Dedifferentiated amniotic fluid mesenchymal stem cell (primary cell): Measurements from ENCODE around the gene KIF1A.
"Not testable (repeated sequence)": the region's sequence is repeated elsewhere in the genome, so short reads cannot be mapped to it uniquely, and the experiment has no call there.

Source experiments
- DNase-seq: peaks from one replicate; pipeline ENCODE4 v3.0.0-alpha.2; 2016; ENCODE audit errors: extremely low spot score

The KIF1A gene

GRCh38 chr2:240685771-240686371, 134.1 kb downstream of the KIF1A start:
- DNase-seq: no peak

- not testable (repeated sequence) for DNase-seq
These were observed 135.9 kb downstream of the KIF1A start for GRCh38 chr2:240683980-240684728.

DNA sequence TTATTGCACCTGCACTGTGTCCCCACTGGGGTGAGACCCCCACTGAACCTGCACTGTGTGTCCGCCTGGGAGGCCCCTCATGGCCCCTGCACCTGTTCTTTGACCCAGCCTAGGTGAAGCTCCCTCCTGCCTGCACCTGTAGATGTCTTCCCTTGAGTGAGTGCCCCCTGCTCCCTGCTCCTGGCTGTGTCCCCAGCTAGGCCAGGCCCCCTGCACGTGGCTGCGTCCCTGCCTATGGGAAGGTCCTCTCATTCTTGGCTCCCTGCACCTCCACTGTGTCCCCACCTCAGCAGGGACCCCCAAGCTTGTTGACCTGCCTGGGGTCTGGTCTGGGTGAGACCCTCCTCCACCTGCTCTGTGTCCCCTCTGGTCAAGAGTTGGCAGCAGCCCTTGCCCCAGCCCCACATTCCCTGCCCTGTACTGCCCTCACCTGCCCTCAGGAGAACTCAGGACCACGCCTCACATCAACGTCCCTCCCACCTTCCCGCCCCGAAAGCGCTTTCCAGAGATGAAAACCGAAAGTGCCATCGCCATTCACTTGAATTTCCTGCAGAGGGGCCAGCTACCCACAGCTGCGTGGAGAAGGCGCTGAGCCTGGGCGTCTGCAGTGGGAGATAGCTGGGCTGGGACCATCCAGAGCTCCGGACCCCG, 136.6 kb downstream of the KIF1A start:
- not testable (repeated sequence) for DNase-seq

- not testable (repeated sequence) for DNase-seq
These were observed 137.4 kb downstream of the KIF1A start, which contains the start of gene AQP12B for GRCh38 chr2:240682431-240683224. Gene AQP12B (minus strand): TSS chr2:240682885. CDS start chr2:240682837, 48 bp downstream.

DNA sequence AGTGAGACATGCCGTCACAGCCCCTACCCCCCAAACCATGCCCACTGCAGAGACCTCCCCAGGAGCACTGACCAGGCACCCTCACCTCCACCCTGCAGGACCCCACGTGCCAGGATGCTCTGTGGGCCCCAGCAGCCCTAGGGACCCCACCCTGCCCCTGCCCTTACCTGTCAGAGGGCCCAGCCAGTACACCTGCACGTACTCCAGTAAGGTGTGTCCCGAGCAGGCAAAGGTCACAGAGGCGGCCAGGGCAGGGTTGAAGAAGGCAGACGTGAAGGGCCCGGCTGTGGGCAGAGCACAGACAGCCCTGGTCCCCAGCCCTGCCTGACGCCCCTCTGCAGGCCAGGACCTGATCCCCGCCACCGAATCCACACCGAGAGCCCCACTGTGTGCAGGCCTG, 139.8 kb downstream of the KIF1A start:
- not testable (repeated sequence) for DNase-seq

- DNase-seq: not testable (repeated sequence)
These were observed 141.1 kb downstream of the KIF1A start for GRCh38 chr2:240678909-240679308.

DNA sequence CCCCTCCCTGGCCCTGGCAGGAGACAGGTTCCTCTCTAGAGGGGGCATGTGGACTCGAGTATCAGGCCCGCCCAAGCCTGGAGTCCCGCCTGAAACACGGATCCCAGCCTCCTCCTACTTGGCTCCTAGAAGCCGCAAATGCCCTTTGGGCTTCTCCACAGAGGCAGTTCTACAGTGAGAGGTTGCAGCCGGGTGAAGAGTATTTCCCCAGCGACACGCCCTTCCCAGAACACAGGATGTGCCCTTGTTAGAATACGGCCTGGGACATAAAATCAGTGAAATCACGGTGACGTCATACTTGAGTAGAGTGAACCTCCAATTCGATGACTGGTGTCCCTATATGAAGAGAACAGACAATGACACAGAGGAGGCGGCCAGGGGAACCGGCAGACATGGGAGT, 142.0 kb downstream of the KIF1A start:
- not testable (repeated sequence) for DNase-seq

GRCh38 chr2:240675345-240675744, 144.7 kb downstream of the KIF1A start:
- not testable (repeated sequence) for DNase-seq

- not testable (repeated sequence) for DNase-seq
These were observed 145.4 kb downstream of the KIF1A start for GRCh38 chr2:240674461-240675184.

DNA sequence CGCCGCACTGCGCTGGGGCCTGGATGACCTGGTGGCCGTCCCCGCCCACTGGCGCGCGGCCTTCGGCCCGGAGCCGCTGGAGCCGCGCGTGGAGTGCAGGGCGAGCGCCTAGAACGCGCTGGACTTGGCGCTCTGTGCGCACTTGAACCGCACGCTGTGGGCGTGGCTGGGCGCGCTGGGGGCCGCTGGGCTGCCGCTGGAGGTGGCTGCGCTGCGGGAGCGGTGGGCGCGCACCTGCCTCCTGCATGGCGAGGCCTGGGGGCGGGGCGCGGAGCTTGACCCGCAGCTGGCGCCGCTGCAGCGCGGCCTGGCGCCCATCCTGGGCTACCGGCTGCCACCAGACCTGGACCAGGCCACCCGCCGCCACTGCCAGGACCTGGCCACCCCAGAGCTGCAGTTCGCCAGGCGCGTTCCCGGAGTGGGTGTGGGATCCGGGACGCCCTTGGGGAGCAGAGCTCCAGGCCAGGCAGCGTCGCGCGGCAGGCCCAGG, 147.3 kb downstream of the KIF1A start:
- DNase-seq: no peak

DNA sequence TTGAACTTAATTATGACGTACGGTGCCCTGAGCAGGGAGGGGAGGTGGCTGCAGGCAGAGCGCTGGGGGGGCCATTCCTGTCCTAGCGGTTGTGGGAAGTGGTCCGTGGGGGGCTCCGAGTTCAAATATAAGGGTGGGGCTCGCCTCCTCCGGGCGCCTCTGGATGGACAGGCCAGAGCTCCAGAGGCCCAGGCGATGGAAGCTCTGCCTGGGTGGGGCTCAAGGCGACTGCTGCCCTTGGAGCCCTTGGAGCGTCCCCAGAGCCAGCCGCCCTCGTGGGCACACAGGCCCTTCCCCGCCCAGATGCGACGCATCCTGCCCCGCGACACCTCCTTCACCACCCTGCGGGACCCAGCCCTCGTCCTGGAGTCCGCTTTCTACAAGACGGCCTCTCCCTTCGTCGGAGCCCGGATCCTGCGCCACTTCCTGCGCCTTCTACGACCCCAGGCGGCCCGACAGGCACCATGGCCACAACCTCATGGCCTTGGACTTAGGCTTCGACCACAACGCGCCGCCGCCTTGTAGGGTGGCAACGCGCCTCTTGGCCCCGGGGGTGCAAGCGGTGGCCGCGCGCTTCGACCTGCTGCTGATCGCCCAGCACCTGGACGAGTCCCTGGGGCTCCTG, 147.8 kb downstream of the KIF1A start:
- DNase-seq: no peak

GRCh38 chr2:240670950-240671349, 149.1 kb downstream of the KIF1A start:
- no peak for DNase-seq

DNA sequence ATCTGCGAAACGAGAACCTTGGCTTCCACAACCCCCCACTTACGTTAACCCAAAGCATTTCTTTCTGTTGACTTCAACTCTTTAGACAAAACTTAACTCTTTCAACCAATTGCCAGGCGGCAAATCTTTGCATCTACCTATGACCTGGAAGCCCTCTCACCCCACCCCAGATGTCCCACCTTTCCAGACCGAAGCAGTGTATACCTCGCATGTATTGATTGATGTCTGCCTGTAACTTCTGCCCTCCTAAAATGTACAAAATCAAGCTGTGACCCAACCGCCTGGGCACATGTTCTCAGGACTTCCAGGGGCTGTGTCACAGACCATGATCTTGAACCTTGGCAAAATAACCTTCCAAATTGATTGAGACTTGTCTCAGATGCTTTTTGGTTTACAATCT, 149.6 kb downstream of the KIF1A start:
- DNase-seq: no peak

- DNase-seq: no peak
These were observed 155.4 kb downstream of the KIF1A start for GRCh38 chr2:240664622-240665021.
